ENCODE data around the gene TRAPPC4.
"Not testable (repeated sequence)": the region's sequence is repeated elsewhere in the genome, so short reads cannot be mapped to it uniquely, and the experiment has no call there.

The TRAPPC4 gene

DNA sequence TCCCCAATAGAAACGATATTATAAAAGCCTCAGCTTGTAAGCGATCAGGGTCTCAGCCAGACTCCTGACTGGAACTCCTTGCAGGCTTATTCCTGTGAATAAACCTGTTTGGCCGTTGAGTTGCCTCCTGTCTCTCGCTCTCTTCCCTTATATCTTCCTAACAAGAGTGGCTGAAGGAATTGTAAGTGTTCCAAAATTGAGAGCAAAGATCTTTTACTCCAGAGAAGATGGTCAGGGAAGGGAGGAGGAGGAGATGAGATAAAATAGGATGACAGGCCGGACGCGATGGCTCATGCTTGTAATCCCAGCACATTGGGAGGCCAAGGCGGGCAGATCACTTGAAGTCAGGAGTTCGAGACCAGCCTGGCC, 13.3 kb downstream of the TRAPPC4 start:
- no peak for DNase-seq (ENCODE audit: low spot score in 2 of 2)
- in situ Hi-C loops (cut with MboI; ENCODE audit: low sequenced_read_pairs), result loop anchor here (5.0 kb wide), 1 partner anchor 65 kb away; a partner anchor contains a TSS
- Histone ChIP-seq H3K27me3 (ENCODE audit: low read depth) (no peaks in the 10 kb centered on the region), H3K4me3 (no peak overlapping the region), H3K4me1 (peaks cover 10% of the 10 kb centered on the region), H3K9me3 (no peaks in the 10 kb centered on the region), H3K36me3 (replicated peaks) (peaks cover 21% of the 10 kb centered on the region)

DNA sequence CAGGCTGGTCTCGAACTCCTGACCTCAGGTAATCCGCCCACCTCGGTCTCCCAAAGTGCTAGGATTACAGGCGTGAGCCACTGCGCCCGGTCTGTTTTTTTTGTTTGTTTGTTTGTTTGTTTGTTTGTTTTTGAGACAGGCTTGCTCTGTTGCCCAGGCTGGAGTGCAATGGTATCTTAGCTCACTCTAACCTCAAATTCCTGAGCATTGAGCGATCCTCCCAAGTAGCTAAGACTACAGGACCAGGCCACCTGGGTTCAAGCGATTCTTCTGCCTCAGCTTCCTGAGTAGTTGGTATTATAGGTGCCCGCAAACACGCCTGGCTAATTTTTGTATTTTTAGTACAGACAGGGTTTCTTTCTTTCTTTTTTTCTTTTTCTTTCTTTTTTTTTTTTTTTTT, 14.9 kb downstream of the TRAPPC4 start:
- H3K4me3 ChIP-seq; H3K9me3 ChIP-seq; H3K4me1 ChIP-seq; H3K36me3 ChIP-seq (replicated peaks); H3K27me3 ChIP-seq (ENCODE audit: low read depth); DNase-seq (ENCODE audit: low spot score in 2 of 2): not testable (repeated sequence)
- in situ Hi-C loops (cut with MboI; ENCODE audit: low sequenced_read_pairs), result loop anchor here (5.0 kb wide), 1 partner anchor 64 kb away; a partner anchor contains a TSS

DNA sequence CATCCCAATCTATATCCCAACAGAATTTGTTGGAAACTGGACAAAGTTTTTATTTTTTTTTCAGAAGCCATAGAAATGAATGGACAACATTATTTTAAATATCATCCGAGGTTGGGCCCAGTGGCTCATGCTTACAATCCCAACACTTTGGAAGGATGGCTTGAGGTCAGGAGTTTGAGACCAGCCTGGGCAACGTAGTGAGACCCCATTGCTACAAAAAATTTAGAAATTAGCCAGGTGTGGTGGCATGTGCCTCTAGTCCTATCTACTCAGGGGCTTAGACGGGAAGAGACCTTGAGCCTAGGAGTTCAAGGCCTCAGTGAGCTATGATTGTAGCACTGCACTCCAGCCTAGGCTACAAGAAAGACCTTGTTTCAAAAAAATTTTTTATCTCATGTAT, 16.2 kb downstream of the TRAPPC4 start:
- no peaks in the 10 kb centered on the region for H3K27me3 ChIP-seq (ENCODE audit: low read depth)
- H3K4me3 ChIP-seq, result no peak overlapping the region
- in situ Hi-C loops (cut with MboI; ENCODE audit: low sequenced_read_pairs), result loop anchor here (5.0 kb wide), 1 partner anchor 62 kb away; a partner anchor contains a TSS
- H3K4me1 ChIP-seq, result no peaks in the 10 kb centered on the region
- H3K9me3 ChIP-seq, result no peaks in the 10 kb centered on the region
- no peaks in the 10 kb centered on the region for H3K36me3 ChIP-seq (replicated peaks)
- DNase-seq (ENCODE audit: low spot score in 2 of 2), result no peak

DNA sequence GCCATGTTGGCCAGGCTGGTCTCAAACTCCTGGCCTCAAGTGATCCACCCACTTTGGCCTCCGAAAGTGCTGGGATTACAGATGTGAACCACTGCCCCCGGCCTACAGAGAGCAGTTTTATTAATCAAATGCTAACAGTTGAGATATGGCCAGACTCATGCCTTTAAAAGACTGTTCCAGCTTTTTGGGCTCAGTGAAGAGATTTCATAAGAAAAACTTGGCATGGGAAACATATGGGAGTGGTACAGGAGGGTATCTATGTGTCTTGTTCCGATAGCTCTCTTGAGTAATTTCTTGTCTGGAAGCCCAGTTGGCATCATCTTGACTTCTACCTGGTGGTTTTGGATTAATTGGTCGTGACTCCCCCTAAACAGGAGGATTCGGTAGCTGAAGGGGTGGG, 20.3 kb downstream of the TRAPPC4 start:
- no peak overlapping the region for H3K4me3 ChIP-seq
- no peaks in the 10 kb centered on the region for H3K36me3 ChIP-seq (replicated peaks)
- in situ Hi-C loops (cut with MboI; ENCODE audit: low sequenced_read_pairs), result no loop called here
- no peaks in the 10 kb centered on the region for H3K4me1 ChIP-seq
- no peaks in the 10 kb centered on the region for H3K27me3 ChIP-seq (ENCODE audit: low read depth)
- no peaks in the 10 kb centered on the region for H3K9me3 ChIP-seq
- DNase-seq (ENCODE audit: low spot score in 2 of 2), result no peak

DNA sequence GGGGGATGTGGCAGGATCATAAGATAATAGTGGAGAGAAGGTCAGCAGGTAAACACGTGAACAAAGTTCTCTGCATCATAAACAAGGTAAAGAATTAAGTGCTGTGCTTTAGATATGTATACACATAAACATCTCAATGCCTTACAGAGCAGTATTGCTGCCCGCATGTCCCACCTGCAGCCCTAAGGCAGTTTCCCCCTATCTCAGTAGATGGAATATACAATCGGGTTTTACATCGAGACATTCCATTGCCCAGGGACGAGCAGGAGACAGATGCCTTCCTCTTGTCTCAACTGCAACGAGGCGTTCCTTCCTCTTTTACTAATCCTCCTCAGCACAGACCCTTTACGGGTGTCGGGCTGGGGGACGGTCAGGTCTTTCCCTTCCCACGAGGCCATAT, 20.9 kb downstream of the TRAPPC4 start:
- H3K36me3 ChIP-seq (replicated peaks); DNase-seq (ENCODE audit: low spot score in 2 of 2); H3K27me3 ChIP-seq (ENCODE audit: low read depth); H3K4me3 ChIP-seq; H3K4me1 ChIP-seq; in situ Hi-C loops (cut with MboI; ENCODE audit: low sequenced_read_pairs); H3K9me3 ChIP-seq: not testable (repeated sequence)

DNA sequence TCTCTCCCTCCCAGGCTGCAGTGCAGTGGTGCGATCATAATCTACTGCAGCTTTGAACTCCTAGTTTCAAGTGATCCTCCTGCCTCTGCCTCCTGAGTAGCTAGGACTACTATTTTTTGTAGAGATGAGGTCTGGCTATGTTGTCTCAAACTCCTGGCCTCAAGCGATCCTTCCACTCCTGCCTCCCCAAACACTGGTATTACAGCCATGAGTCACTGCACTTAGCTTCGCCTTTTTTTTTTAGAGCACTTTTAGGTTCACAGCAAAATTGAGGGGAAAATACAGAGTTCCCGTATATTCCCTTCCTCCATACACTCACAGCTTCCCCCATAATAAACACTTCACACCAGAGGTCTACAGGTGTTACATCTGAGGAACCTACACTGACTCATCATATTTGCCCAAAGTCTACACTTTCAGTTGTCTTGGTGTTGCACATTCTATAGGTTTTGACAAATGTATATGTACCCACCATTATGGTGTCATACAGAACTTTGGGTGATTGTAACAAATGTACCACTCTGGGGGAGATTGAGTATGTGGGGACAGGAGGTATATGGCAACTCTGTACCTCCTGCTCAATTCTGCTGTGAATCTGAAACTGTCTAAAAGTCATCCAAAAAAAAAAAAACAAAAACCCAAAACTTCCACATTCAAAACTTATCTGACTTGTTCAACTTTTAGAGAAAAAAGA, 23.4 kb downstream of the TRAPPC4 start:
- no peaks in the 10 kb centered on the region for H3K9me3 ChIP-seq
- no peak overlapping the region for H3K4me3 ChIP-seq
- no peaks in the 10 kb centered on the region for H3K27me3 ChIP-seq (ENCODE audit: low read depth)
- H3K4me1 ChIP-seq, result no peaks in the 10 kb centered on the region
- peaks cover 19% of the 10 kb centered on the region for H3K36me3 ChIP-seq (replicated peaks)
- no peak for DNase-seq (ENCODE audit: low spot score in 2 of 2)
- in situ Hi-C loops (cut with MboI; ENCODE audit: low sequenced_read_pairs), result no loop called here

DNA sequence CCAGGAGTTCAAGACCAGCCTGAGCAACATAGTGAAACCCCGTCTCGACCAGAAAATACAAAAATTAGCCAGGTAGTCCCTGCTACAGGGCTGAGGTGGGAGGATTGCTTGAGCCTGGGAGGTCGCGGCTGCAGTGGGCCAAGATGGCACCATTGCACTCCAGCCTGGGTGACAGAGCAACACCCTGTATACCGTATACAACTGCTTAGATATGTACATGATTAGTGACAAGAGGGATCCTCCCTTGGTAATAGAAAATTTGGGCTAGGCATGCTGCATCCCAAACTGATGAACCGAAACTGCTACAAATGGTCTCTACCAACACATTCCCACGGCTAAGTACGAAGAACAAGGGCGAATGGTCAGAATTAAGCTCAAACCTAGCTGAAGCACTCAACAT, 24.4 kb downstream of the TRAPPC4 start:
- in situ Hi-C loops (cut with MboI; ENCODE audit: low sequenced_read_pairs), result no loop called here
- H3K9me3 ChIP-seq, result no peaks in the 10 kb centered on the region
- no peaks in the 10 kb centered on the region for H3K27me3 ChIP-seq (ENCODE audit: low read depth)
- peaks cover 29% of the 10 kb centered on the region for H3K36me3 ChIP-seq (replicated peaks)
- H3K4me3 ChIP-seq, result no peak overlapping the region
- H3K4me1 ChIP-seq, result no peaks in the 10 kb centered on the region
- DNase-seq (ENCODE audit: low spot score in 2 of 2), result no peak

DNA sequence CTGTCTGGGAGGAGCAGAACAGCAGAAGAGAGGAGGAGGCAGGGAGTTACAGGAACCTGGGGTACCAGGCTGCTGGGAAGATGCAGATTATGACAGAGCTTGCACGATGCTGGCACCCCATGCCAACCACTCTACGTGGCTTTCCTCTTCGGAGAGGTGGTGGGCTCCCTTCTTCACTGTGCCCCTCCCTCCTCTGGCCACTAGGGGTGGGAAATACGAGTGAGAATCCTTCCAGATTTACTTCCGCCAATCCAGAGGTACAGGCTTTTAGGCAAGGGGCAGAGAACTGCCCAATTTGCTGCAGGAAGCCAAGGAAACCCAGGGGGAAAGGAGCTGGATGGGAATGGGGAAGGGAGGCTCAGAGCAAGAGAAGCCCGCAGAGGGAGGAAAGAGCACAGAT, 26.1 kb downstream of the TRAPPC4 start:
- Histone ChIP-seq H3K4me1 (no peaks in the 10 kb centered on the region), H3K4me3 (no peak overlapping the region), H3K36me3 (replicated peaks) (peaks cover 47% of the 10 kb centered on the region), H3K9me3 (no peaks in the 10 kb centered on the region), H3K27me3 (ENCODE audit: low read depth) (no peaks in the 10 kb centered on the region)
- no peak for DNase-seq (ENCODE audit: low spot score in 2 of 2)
- in situ Hi-C loops (cut with MboI; ENCODE audit: low sequenced_read_pairs), result no loop called here

DNA sequence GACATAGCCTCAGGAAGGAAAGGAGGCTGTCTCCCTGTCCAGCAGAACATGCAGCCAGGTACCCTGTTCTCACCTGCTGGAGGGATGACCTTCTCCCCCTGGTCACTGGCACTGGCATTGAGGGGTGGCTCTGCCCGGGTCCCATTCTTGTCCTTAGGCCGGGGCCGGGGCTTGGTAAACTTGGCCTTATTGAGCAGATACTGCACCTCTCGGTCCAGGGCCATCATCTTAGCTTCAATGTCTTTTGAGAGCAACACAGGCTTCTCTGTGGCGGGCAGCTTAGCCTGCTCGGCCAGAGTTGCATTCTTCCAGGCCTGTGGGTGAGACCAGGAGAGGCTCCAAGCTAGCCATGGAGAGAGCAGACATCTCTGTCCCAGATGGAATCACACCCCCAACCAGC, 27.9 kb downstream of the TRAPPC4 start:
- no peak for DNase-seq (ENCODE audit: low spot score in 2 of 2)
- Histone ChIP-seq H3K4me1 (no peaks in the 10 kb centered on the region), H3K4me3 (no peak overlapping the region), H3K9me3 (no peaks in the 10 kb centered on the region), H3K36me3 (replicated peaks) (peaks cover 57% of the 10 kb centered on the region), H3K27me3 (ENCODE audit: low read depth) (no peaks in the 10 kb centered on the region)
- in situ Hi-C loops (cut with MboI; ENCODE audit: low sequenced_read_pairs), result no loop called here

DNA sequence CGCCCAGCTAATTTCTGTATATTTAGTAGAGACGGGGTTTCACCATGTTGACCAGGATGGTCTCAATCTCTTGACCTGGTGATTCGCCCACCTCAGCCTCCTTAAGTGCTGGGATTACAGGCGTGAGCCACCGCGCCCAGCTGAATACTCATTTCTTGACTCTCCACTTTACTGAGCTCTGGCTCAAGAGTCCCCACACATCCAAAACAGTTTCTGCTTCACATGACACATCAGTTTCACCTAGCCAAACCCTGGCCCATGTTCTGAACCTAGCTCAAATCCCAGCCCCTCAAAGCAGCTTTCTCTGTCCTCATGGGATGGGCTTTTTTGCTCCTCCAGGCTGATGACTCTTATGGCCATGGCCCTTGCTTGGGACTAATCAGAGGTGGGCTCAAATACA, 28.6 kb downstream of the TRAPPC4 start:
- no peak overlapping the region for H3K4me3 ChIP-seq
- H3K36me3 ChIP-seq (replicated peaks), result peaks cover 64% of the 10 kb centered on the region
- in situ Hi-C loops (cut with MboI; ENCODE audit: low sequenced_read_pairs), result no loop called here
- no peaks in the 10 kb centered on the region for H3K27me3 ChIP-seq (ENCODE audit: low read depth)
- no peak for DNase-seq (ENCODE audit: low spot score in 2 of 2)
- H3K9me3 ChIP-seq, result no peaks in the 10 kb centered on the region
- H3K4me1 ChIP-seq, result no peaks in the 10 kb centered on the region

DNA sequence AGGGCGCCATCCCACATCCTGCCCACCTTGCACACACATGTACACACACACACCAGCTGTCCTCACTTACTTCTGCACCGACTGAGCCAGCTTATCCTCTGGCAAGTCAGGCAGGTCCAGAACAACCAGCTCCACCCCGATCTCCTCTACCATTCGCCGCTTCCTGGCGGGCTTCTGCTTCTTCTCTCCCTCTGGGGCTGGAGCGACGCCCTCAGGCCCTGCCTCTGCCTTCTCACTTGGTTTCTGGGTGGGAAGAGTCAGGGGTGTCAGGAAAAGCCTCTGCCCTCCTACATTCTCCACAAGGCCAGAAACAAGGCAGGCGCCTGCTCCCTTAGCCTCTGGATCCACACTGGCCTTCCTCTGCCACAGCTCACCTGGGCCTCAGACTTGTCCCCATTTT, 30.1 kb downstream of the TRAPPC4 start:
- in situ Hi-C loops (cut with MboI; ENCODE audit: low sequenced_read_pairs), result no loop called here
- H3K36me3 ChIP-seq (replicated peaks), result peaks cover 78% of the 10 kb centered on the region
- no peak for DNase-seq (ENCODE audit: low spot score in 2 of 2)
- H3K27me3 ChIP-seq (ENCODE audit: low read depth), result no peaks in the 10 kb centered on the region
- no peaks in the 10 kb centered on the region for H3K4me1 ChIP-seq
- H3K9me3 ChIP-seq, result no peaks in the 10 kb centered on the region
- H3K4me3 ChIP-seq, result no peak overlapping the region

DNA sequence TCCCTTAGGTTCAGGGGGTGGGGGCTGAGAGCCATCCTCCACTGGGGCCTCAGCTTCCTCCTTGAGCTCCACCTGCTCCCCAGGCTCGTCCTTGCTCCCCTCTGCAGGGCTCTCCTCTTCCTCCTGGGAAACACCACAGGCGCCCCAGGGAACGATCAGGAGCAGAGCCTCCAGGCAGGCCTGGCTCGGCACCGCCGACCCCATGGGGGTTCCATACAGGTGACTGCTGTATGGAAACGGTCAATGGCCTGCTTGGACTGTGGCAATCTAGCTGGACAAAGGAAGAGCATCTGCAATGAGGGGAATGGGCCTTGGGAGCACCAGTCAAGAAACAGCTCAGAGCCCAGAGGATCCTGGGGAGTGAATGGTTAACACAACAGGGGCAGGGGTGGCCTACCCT, 30.5 kb downstream of the TRAPPC4 start:
- Histone ChIP-seq H3K4me1 (no peaks in the 10 kb centered on the region), H3K9me3 (no peaks in the 10 kb centered on the region), H3K27me3 (ENCODE audit: low read depth) (no peaks in the 10 kb centered on the region), H3K36me3 (replicated peaks) (peaks cover 82% of the 10 kb centered on the region), H3K4me3 (no peak overlapping the region)
- no peak for DNase-seq (ENCODE audit: low spot score in 2 of 2)
- in situ Hi-C loops (cut with MboI; ENCODE audit: low sequenced_read_pairs), result no loop called here

DNA sequence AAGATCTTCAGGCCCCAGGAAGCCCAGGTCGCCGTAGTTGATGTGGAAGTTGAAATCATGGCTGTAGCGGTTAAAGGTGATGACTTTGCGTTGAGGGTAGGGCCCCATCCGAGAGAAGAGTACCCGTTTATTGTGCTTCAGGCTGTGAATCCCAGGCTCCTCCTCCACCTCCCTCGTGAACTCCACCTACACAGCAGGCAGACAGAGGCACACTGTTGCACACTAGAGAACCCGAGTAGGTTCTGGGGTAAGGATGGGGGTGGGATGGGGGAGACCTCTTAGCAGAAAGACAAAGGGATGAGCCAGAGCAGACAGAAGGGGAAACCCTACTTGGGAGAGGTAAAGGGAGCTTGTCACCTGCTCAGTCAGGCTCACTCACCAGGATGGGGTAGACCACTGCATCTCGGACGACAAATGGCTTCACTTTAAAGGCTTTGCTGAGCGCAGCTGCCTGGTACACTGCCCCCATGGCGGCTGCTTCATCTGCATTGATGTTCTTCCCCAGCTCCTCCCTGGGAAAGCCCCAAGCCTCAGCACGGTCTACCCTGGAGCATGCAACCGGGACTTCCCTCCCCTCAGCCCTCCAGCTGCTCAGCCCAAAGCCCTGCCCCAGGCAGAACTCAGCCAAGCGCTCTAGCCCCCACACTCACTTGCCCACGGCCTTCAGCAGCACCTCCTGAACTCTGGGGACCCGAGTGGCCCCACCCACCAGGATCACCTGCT, 33.0 kb downstream of the TRAPPC4 start:
- H3K4me3 ChIP-seq, result no peak overlapping the region
- in situ Hi-C loops (cut with MboI; ENCODE audit: low sequenced_read_pairs), result no loop called here
- no peaks in the 10 kb centered on the region for H3K27me3 ChIP-seq (ENCODE audit: low read depth)
- H3K4me1 ChIP-seq, result peaks cover 10% of the 10 kb centered on the region
- H3K9me3 ChIP-seq, result no peaks in the 10 kb centered on the region
- peaks cover 84% of the 10 kb centered on the region for H3K36me3 ChIP-seq (replicated peaks)
- DNase-seq (ENCODE audit: low spot score in 2 of 2), result no peak

DNA sequence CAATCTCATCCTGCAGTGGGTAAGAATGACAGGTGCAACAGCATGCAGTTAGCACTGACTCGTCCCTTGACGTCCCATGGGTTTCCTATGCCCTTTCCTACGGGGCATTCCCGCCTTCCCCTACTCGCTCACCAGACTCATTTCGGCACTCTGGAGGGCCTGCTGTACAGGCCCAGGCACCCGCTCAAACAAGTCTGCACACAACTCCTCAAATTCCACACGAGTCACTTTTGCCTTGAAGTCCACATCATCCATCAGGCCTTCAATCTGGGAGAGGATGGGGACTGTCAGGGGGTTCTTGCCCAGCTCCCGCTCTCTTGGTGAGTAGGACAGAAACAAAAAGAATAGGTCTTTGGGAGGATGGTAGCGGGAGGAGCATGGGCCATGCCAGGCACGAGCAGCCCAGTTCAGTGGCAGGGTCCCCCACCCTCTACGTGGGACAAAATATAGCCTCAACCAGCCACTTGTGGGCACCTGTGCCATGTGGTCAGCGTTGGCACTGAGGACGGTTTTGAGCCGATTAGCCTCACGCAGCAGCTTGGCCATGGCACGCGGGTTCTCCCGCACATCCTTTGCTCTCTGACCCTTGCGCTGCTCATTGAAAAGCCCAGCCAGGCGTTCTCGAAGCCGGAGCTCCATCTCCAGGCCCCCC, 33.7 kb downstream of the TRAPPC4 start:
- no peak for DNase-seq (ENCODE audit: low spot score in 2 of 2)
- H3K27me3 ChIP-seq (ENCODE audit: low read depth), result no peaks in the 10 kb centered on the region
- H3K4me3 ChIP-seq, result no peak overlapping the region
- peaks cover 77% of the 10 kb centered on the region for H3K36me3 ChIP-seq (replicated peaks)
- H3K4me1 ChIP-seq, result peaks cover 10% of the 10 kb centered on the region
- in situ Hi-C loops (cut with MboI; ENCODE audit: low sequenced_read_pairs), result no loop called here
- no peaks in the 10 kb centered on the region for H3K9me3 ChIP-seq

Data from HAP-1 (cell line).